B cell (primary cell): ENCODE measurements around the gene STMN1. TPM values are rescaled to one million over a fixed set of nuclear protein-coding genes. Genes with fewer than 3 reads are reported as not detected.

Experiments used
- ATAC-seq: fragments of 200-7000 bp; cut with Tn5 transposase; one replicate; pipeline ENCODE4 v1.10.0; 2021; ENCODE audit warnings: low read depth, mild to moderate bottlenecking, moderate number of reproducible peaks, moderate library complexity
- CTCF ChIA-PET: fragments of 350-600 bp; sonication (Branson Sonifier 250); formaldehyde crosslinking; loops from one replicate; lab custom pipeline; 2021; ENCODE audit warnings: antibody characterized with exemption, inconsistent platforms; lab: Charles Lee
- POLR2A ChIA-PET: fragments of 350-600 bp; sonication (Branson Sonifier 250); formaldehyde crosslinking; loops from one replicate; lab custom pipeline; 2021; ENCODE audit warnings: antibody characterized with exemption; lab: Charles Lee
- DNase-seq: peaks from one replicate; pipeline ENCODE4 v3.0.0; 2013
- H2AFZ ChIP-seq: 2 replicates; pipeline ENCODE4 v1.6.1; 2012; ENCODE audit warnings: mild to moderate bottlenecking, low read depth, low read length; ENCODE audit not compliant: insufficient read depth, poor library complexity, severe bottlenecking
- H3K27ac ChIP-seq, 2 donors: 1 replicate in 1 of 2; 2 replicates in 1 of 2; pipeline ENCODE4 v1.5.1; 2012 to 2013; ENCODE audit warnings: low read length in 2 of 2, mild to moderate bottlenecking in 2 of 2, moderate library complexity in 1 of 2
- H3K27me3 ChIP-seq, 4 experiments: fragments of 200-600 bp in 1 of 4; sonication (generic) in 1 of 4; replicated peaks in 1 of 4; 1 replicate in 2 of 4; 2 replicates in 2 of 4; pipeline versions ENCODE4 v1.6.1 to v1.7.0; 2013 to 2016; ENCODE audit warnings: low read length in 3 of 4, mild to moderate bottlenecking in 2 of 4, mixed read lengths in 1 of 4, moderate library complexity in 1 of 4; ENCODE audit not compliant: insufficient read depth in 4 of 4, control insufficient read depth in 3 of 4; ENCODE audit errors: control extremely low read depth in 1 of 4
- H3K36me3 ChIP-seq, 2 experiments: replicated peaks in 1 of 2; 1 replicate in 1 of 2; 2 replicates in 1 of 2; pipeline versions ENCODE4 v1.6.1 to v1.7.1; 2013; ENCODE audit warnings: low read length in 1 of 2; ENCODE audit not compliant: insufficient read depth in 2 of 2, control insufficient read depth in 1 of 2; ENCODE audit errors: control extremely low read depth in 1 of 2, extremely low read depth in 1 of 2
- H3K4me1 ChIP-seq, 2 donors: fragments of 200-600 bp in 1 of 2; sonication (generic) in 1 of 2; 1 replicate in 1 of 2; 2 replicates in 1 of 2; pipeline versions ENCODE4 v1.5.1 to v1.6.1; 2013 to 2017; ENCODE audit warnings: low read length in 2 of 2; ENCODE audit not compliant: control insufficient read depth in 2 of 2, insufficient read depth in 2 of 2
- H3K4me2 ChIP-seq: replicated peaks from 2 replicates; pipeline ENCODE3; 2012; ENCODE audit warnings: mild to moderate bottlenecking, low read depth, low read length; ENCODE audit not compliant: poor library complexity, severe bottlenecking
- H3K4me3 ChIP-seq, 5 experiments: fragments of 200-600 bp in 1 of 5; sonication (generic) in 1 of 5; 1 replicate in 3 of 5; 2 replicates in 2 of 5; pipeline versions ENCODE4 v1.5.1 to v1.7.0; 2011 to 2016; ENCODE audit warnings: low read length in 4 of 5, mild to moderate bottlenecking in 4 of 5, low read depth in 2 of 5, control low read depth in 1 of 5, moderate library complexity in 1 of 5; ENCODE audit not compliant: insufficient read depth in 1 of 5; ENCODE audit errors: control extremely low read depth in 1 of 5, extremely low read depth in 1 of 5
- H3K79me2 ChIP-seq: fragments of 200-600 bp; sonication (generic); one replicate; pipeline ENCODE4 v1.6.0; 2016; ENCODE audit warnings: low read length; ENCODE audit not compliant: control insufficient read depth, insufficient read depth
- H3K9ac ChIP-seq: fragments of 200-600 bp; sonication (generic); 2 replicates; pipeline ENCODE4 v1.6.1; 2017; ENCODE audit warnings: mild to moderate bottlenecking, low read length, moderate library complexity
- H3K9me3 ChIP-seq, 3 donors: one replicate each; pipeline versions ENCODE4 v1.6.1 to v1.7.1; 2013; ENCODE audit warnings: low read length in 2 of 3; ENCODE audit not compliant: control insufficient read depth in 2 of 3, insufficient read depth in 1 of 3; ENCODE audit errors: control extremely low read depth in 1 of 3
- H4K20me1 ChIP-seq: 2 replicates; pipeline ENCODE4 v1.6.0; 2012; ENCODE audit warnings: mild to moderate bottlenecking, low read length; ENCODE audit not compliant: insufficient read depth, control insufficient read depth, poor library complexity, severe bottlenecking
- H3K27ac Mint-ChIP-seq: one replicate; pipeline ENCODE4 v1.8.0; 2021; ENCODE audit warnings: mixed read lengths
- H3K27me3 Mint-ChIP-seq: one replicate; pipeline ENCODE4 v1.8.0; 2021; ENCODE audit warnings: mixed read lengths
- H3K4me1 Mint-ChIP-seq: one replicate; pipeline ENCODE4 v1.8.0; 2021; ENCODE audit warnings: mixed read lengths
- H3K4me3 Mint-ChIP-seq: one replicate; pipeline ENCODE4 v1.8.0; 2021; ENCODE audit warnings: mixed read lengths
- H3K9me3 Mint-ChIP-seq: one replicate; pipeline ENCODE4 v1.8.0; 2022; ENCODE audit warnings: mixed read lengths; ENCODE audit not compliant: insufficient read depth
- EZH2 ChIP-seq: IDR thresholded peaks from 2 replicates; pipeline ENCODE4 v1.6.1; 2012; ENCODE audit warnings: borderline replicate concordance, low read depth, mild to moderate bottlenecking, moderate library complexity, low read length; ENCODE audit not compliant: insufficient read depth, poor library complexity, severe bottlenecking
- WGBS: methylation state at CpG from one replicate; pipeline ENCODE4 v1.1.5; 2013; ENCODE audit warnings: missing lambda C conversion rate; ENCODE audit not compliant: insufficient coverage; 5-methylcytosine and 5-hydroxymethylcytosine counted together
- intact Hi-C: fragments of 100-400 bp; cut with micrococcal nuclease; formaldehyde crosslinking; loops from one replicate; pipeline ENCODE4 v1.10.0; 2022
- polyA plus RNA-seq: library from polyadenylated mRNA; depleted of rRNA; stranded (reverse); fragments of >200 nt; gene quantifications from 2 replicates; pipeline ENCODE4 v1.2.3, GENCODE V29; 2012
- total RNA-seq, 2 donors: library from RNA; stranded (reverse); fragments of 120-200 nt in 1 of 2; gene quantifications; 1 replicate in 1 of 2; 2 replicates in 1 of 2; pipeline versions ENCODE4 v1.2.3 to v1.2.4, GENCODE V29; 2013 to 2022
- TF ChIP-seq, protein P1 (sequence below): fragments of 200-600 bp; IDR thresholded peaks from one replicate; pipeline ENCODE4 v1.8.0; 2022; ENCODE audit warnings: antibody characterized with exemption, mild to moderate bottlenecking

The STMN1 gene
- total and polyA plus RNA-seq, 2 donors (not counting 1 experiment from before 2014, with no cell fraction given), result 9.9 to 48.0 TPM

DNA sequence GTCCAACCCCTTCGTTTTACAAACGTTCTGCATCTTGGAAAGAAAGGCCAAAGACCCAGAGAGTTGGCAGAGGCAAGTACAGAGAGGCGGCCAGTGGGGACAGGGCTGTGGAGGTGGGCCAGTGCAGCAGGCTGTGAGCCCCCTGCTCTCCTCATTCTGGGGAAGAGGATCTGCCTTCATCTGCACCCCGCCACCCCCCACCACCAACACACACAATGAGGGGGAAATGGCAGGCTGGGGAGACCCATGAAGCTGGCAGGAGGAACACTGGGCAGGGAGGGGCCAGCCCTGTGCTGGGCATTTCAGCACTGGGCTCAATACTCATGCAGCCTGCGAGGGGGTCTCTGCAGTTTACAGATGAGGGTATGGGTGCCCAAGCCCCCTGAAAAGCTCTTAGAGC lies 14.6 kb downstream of the STMN1 start:
- Mint-ChIP-seq H3K27ac (no peak overlapping the region), H3K4me3 (no peak overlapping the region), H3K9me3 (no peaks in the 10 kb centered on the region), H3K27me3 (no peaks in the 10 kb centered on the region), H3K4me1 (peaks cover 9% of the 10 kb centered on the region)
- DNase-seq (no peak), ATAC-seq (no peak)
- Histone ChIP-seq H3K4me2 (no peak overlapping the region), H3K27me3 (no peaks in the 10 kb centered on the region), H3K4me3 (no peak overlapping the region), H3K36me3 (no peaks in the 10 kb centered on the region), H3K9me3 (no peaks in the 10 kb centered on the region), H4K20me1 (no peaks in the 10 kb centered on the region), H3K9ac (no peak overlapping the region), H2AFZ (no peak overlapping the region), H3K4me1 (peaks cover 0 to 12% of the 10 kb centered on the region in 2 donors), H3K27ac (no peak overlapping the region), H3K79me2 (no peaks in the 10 kb centered on the region)
- intact Hi-C loops, result loop anchor here (10.0 kb wide), 1 partner anchor 253 kb away; no protein-coding TSS in a partner anchor
- TF ChIP-seq, protein P1, sequence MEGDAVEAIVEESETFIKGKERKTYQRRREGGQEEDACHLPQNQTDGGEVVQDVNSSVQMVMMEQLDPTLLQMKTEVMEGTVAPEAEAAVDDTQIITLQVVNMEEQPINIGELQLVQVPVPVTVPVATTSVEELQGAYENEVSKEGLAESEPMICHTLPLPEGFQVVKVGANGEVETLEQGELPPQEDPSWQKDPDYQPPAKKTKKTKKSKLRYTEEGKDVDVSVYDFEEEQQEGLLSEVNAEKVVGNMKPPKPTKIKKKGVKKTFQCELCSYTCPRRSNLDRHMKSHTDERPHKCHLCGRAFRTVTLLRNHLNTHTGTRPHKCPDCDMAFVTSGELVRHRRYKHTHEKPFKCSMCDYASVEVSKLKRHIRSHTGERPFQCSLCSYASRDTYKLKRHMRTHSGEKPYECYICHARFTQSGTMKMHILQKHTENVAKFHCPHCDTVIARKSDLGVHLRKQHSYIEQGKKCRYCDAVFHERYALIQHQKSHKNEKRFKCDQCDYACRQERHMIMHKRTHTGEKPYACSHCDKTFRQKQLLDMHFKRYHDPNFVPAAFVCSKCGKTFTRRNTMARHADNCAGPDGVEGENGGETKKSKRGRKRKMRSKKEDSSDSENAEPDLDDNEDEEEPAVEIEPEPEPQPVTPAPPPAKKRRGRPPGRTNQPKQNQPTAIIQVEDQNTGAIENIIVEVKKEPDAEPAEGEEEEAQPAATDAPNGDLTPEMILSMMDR, result no peak
- TF ChIP-seq EZH2, result no peak
- ChIA-PET POLR2A (no interaction called here), CTCF (interaction anchor here (1.5 to 7.3 kb wide), 2 partner anchors 11 to 106 kb away, joined by 3 to 210 read pairs; partner anchors contain the start of gene PAFAH2)
- WGBS, result 100% methylated on average over 4 of the region's 5 CpGs

- Histone ChIP-seq H3K4me2 (no peak overlapping the region), H3K9me3 (no peaks in the 10 kb centered on the region), H2AFZ (no peak overlapping the region), H3K36me3 (no peaks in the 10 kb centered on the region), H3K79me2 (no peaks in the 10 kb centered on the region), H4K20me1 (no peaks in the 10 kb centered on the region), H3K9ac (no peak overlapping the region), H3K4me3 (no peak overlapping the region), H3K4me1 (peaks cover 0 to 7% of the 10 kb centered on the region in 2 donors), H3K27ac (no peak overlapping the region), H3K27me3 (no peaks in the 10 kb centered on the region)
- WGBS, result 97% methylated on average over 9 of the region's 10 CpGs
- ATAC-seq, result no peak
- H3K9me3 Mint-ChIP-seq, result no peaks in the 10 kb centered on the region
- H3K4me3 Mint-ChIP-seq, result no peak overlapping the region
- no peaks in the 10 kb centered on the region for H3K27me3 Mint-ChIP-seq
- TF ChIP-seq, protein P1, result no peak
- TF ChIP-seq EZH2, result no peak
- CTCF ChIA-PET, result no interaction called here
- no peak overlapping the region for H3K27ac Mint-ChIP-seq
- DNase-seq, result no peak
- POLR2A ChIA-PET, result no interaction called here
- intact Hi-C loops, result loop anchor here (10.0 kb wide), 1 partner anchor 254 kb away; no protein-coding TSS in a partner anchor
- H3K4me1 Mint-ChIP-seq, result peaks cover 6% of the 10 kb centered on the region
These were observed 15.8 kb downstream of the STMN1 start for GRCh38 chr1:25890239-25891034.
